GM21529 (cell line): ENCODE measurements around the gene PTGR3.

Experiments used
- ATAC-seq: cut with Tn5 transposase; IDR thresholded peaks from one replicate; pipeline ENCODE4 v1.9.1; 2021; ENCODE audit not compliant: unreplicated experiment

PTGR3 gene

DNA sequence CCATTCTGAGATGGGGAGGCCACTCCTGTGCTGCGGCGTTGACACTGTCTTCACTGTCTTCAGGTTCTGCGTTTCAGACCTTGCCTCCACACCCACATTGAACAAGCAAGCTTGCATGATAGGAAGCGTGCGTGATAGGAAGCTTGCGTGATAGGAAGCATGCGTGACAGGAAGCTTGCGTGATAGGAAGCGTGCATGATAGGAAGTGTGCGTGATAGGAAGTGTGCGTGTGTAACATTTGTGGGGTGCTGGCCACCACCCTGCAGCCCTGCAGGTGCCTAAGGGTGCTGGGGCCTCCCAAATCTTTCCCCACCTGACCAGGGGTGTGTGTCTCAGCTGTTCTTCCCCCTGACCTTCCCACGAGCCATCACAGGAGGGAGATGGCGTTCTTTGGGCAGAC is 27.0 kb upstream of the PTGR3 start:
- no peak for ATAC-seq

- no peak for ATAC-seq
These were observed 26.0 kb upstream of the PTGR3 start for GRCh38 chr18:75234901-75235300.

DNA sequence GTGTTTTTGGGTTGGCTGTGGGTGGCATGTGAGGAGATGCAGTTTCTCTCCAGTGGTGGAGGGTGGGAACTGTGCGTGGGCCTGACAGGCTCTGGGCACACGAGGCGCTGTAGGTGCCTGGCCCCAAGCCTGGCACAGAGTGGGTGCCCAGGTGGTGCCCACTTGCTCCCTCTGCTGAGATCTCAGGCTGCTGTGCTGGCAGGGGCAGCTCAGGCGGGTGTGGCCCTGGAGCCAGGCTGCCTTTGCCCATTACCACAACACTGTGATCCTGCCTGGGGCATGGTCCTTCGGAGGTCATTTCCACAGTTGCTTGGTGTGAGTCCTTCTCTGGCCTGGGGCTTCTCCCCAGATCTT is 22.1 kb upstream of the PTGR3 start:
- ATAC-seq = no peak

- no peak for ATAC-seq
These were observed 21.5 kb upstream of the PTGR3 start for GRCh38 chr18:75230163-75231052.

DNA sequence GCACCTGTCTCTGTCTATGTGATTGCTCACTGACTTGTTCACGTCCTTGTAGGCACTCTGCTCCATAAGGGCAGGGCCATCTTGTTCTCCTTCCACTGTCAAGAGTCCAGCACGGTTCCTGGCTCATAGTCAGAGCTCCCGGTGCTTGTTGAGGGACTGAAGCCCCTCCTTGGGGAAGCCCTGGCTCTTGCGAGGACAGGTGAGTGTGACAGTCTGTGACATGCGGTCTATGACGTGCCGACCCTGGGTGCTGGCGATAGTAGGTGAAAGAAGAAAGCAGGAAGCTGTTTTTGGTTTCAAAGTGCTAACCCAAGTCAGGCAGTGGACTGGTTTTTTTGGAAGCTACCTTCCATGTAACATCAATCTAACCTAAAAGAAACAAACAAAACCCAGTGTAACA is 20.5 kb upstream of the PTGR3 start:
- ATAC-seq = no peak

DNA sequence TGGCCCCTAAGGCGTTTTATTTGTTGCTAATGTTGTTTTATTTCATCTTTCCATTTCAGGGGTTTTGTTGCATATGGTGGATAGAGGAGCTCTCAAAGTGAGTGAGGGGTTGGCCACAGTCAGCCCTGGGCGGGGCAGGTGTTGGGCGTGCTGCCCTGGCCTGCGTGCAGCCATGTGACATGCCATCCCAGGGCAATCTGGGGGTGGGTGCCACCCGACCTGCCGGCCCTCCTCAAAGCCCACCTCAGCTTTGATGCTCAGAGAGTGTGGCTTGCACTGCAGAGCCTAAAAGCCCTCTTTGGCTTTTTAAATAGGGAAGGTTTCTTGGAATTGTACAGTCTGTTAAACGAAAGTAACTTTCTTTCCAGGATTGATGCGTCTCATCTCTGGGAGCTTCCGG is 20.0 kb upstream of the PTGR3 start:
- ATAC-seq = no peak

DNA sequence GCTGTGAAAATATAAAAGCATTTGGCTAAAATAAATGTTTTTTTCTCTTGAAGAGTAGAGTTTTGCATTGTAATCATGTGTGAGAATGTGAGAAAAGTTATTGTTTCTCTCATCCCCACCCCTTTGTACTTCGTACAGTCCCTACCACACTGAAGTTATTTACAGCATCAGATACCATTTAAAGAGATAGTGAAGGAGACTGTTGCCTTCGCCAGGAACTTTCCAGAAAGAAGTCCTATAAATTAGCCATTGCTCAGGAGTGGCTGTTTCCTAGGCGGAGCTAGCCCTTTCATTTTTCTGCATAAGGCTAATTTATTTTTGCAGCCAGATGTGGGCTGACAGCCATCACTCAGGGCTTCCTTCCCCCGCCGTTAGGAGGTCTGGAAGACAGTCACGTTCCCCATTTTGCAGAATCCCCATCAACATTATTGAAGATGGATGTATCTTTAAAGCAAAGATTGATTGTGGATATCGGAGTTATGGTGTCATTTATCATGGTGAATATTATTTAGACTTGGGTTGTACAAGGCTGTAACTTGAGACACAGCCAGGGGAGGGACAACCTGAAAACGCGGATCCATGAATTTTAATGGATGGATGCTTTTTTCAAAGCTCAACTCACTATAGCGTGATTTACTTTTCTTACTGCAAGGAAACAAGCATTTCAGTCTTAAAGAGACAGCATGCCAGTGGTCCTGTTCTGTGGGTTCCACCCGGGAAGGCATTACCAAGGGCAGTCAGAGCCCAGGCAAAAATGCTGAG is 18.8 kb upstream of the PTGR3 start:
- ATAC-seq = no peak

GRCh38 chr18:75226956-75227316 is 18.0 kb upstream of the PTGR3 start:
- ATAC-seq = no peak

- no peak for ATAC-seq
These were observed 17.5 kb upstream of the PTGR3 start for GRCh38 chr18:75226286-75226955.

GRCh38 chr18:75223687-75224347 is 14.9 kb upstream of the PTGR3 start:
- ATAC-seq = no peak

GRCh38 chr18:75222407-75222806 is 13.5 kb upstream of the PTGR3 start:
- ATAC-seq = no peak

DNA sequence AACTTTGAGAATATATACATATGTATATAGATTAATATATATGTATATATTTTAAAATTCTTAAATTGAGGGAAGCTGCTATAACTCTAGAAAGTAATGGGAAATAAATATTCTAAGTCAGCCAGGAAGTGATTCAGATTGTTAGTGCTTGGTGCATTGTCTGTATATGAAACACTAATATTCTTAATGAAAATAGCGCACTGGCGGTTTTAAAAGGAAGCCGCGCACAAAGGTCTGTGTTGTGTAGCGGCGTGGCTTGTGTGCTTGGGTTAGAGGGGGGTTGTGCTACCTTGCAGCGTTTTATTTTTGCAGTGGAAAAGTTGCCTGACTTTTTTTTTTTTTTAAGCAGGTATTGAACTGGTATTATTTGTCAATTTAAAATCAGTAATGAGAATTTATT is 13.0 kb upstream of the PTGR3 start:
- ATAC-seq = no peak

DNA sequence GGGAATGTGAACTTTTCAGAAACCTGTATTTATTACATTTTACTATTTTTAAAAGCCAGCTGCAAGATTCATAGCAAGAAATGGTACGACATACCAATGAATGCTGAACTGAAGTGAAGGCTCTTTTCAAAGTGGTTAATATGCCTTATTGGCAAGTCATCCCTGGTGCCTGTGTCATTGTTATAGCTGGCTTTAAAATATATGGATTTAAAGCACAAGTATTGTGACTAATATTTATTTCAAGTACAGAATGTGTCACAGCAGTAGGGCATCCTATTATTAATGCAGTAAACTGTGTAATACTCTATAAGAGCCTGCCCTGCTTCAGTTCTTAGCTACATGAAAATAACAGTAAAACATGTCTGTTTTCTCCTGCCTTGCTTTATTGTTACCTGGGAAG is 12.5 kb upstream of the PTGR3 start:
- ATAC-seq = no peak

GRCh38 chr18:75220551-75221355 is 11.8 kb upstream of the PTGR3 start:
- ATAC-seq = no peak

DNA sequence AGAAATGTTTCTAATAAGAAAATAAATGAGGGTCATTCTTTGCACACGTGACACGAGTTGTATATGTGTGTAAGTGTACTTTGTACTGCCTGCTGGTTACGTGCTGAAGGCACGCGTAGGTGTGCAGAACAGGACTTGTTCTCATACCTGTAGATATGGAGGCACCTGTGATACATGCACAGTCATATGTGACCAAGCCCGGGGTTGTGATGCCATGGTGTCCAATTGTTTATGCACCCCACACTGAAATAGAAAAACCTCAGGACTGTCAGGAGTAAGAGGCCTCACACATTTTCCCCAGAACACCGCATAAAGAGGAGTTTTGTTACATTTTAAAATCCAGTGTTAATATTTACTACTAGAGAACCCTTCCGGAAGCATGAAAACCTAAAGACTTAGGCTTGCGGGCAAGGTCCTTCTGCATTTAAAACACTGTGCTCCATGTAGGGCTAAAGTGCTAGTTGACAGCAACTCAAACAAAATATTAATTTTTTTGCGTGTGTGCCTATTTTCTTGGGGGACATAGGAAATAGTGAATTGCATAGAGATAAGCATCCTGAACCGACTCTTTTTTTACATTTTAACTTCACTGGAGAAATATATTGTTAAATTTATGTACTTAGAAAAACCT is 10.9 kb upstream of the PTGR3 start:
- no peak for ATAC-seq

- no peak for ATAC-seq
These were observed 9.4 kb upstream of the PTGR3 start for GRCh38 chr18:75218065-75218923.

DNA sequence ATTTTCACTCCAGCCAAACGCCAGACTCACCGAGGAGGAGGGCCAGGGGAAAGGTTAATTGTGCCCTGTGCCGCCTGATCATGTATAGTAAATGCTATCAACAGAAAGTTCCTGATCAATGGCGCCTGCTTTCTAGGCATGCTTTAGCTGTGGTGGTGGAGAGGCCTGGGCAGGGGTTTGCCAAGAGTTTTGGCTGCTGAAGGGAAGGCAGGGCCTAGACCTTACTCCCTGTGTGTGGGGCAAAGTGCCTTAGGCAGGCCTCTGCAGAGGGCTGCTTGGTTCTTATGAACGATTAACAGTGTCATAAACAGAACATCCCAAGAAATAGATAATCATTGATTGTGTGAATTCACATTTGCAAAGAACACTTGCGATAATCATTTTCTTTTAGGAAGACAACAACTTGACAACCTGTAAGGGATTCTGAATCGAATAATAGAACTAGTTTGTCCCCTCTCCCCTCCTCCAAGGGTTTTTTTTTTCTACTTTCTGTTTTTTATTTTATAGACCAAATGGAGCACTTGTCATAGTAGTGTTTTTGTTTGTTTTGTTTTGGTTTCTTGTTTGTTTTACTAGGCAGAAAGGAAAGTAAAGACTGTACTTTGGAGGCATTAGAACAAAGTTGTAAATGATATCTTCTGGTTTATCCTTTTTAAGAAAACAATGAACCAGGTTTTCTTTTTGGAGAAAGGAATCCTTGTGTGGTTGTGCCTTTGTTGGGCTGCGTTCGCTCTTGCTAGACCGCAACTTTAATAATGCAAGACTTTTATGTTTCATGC is 8.2 kb upstream of the PTGR3 start:
- ATAC-seq = no peak

DNA sequence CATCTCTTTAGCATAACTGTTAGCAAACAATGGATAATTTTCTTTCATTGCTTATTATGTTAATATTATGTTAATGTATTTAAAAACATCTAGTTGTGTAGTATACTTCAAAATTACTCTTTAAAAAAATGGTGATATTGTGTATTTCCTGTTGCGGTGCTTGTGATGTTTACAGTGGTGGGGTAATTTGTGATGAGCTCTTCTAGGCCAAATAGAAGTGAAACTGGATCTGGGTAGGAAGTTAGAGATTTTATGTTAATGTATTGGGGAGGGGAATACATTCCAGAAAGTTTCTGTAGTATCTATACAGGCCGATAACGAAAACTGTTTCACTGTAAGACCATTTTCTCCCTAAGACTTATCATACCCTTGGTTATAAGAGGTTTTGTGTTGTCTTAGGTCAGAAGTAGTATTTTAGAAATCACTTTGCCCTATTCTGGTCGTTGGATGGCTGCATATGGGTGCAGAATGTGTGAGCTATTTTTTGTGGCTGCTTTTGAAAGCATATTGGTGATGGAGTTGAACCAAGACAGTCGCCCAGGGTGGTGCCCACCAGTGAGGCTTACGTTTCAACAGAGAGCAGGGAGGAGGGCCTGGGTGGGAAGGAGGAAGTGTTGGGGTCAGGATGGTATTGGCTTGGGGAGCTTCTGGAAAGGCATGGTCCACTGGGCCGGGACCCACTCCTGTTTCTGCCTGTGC is 7.4 kb upstream of the PTGR3 start:
- ATAC-seq = no peak
